Hepatocyte (in vitro differentiated cells): ENCODE measurements around the gene KXD1.

ENCODE experiments used
- EZH2 ChIP-seq: fragments of 200-600 bp; sonication (generic); IDR thresholded peaks from 2 replicates; pipeline ENCODE4 v1.6.1; 2016; ENCODE audit warnings: antibody characterized with exemption, mild to moderate bottlenecking, borderline replicate concordance
- TF ChIP-seq, protein P1 (sequence below): fragments of 200-600 bp; sonication (generic); IDR thresholded peaks from 2 replicates; pipeline ENCODE4 v1.5.1; 2016; ENCODE audit warnings: antibody characterized with exemption, mild to moderate bottlenecking; ENCODE audit not compliant: poor library complexity

DNA sequence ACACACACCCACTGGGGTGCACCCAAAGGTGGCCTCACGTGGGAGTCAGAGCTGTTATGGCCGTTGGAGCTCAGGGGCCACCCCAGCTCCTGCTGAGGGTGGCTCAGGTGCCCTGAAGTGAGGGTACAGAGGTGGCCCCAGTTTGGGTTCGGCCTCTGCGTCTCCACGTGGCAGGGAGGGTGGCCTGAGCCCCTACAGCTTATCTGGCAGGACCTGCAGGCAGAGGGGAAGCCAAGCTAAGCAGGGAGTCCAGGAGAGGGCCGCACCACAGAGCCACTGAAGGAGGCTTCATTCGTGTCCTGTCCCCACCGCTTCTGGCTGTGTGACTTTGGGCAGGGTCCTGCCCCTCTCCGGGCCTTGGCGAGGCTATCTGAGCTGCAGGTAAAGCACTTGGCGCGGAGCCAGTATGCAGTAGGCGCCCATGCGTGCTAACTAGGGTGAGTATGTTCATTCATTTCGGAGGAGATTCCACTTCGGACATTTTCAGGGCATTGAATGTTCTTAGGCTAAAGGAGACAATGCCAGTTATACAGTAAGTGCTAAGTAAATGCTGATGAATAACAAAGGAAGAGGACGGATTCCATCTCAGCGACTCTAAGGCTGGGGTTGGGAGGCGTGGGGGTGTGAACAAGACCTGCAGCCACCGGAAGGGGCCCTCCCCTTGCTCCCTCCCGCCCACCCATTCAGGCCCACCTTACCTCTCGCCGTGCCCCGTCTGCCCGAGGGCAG, 35.9 kb downstream of the KXD1 start:
- TF ChIP-seq, protein P1, sequence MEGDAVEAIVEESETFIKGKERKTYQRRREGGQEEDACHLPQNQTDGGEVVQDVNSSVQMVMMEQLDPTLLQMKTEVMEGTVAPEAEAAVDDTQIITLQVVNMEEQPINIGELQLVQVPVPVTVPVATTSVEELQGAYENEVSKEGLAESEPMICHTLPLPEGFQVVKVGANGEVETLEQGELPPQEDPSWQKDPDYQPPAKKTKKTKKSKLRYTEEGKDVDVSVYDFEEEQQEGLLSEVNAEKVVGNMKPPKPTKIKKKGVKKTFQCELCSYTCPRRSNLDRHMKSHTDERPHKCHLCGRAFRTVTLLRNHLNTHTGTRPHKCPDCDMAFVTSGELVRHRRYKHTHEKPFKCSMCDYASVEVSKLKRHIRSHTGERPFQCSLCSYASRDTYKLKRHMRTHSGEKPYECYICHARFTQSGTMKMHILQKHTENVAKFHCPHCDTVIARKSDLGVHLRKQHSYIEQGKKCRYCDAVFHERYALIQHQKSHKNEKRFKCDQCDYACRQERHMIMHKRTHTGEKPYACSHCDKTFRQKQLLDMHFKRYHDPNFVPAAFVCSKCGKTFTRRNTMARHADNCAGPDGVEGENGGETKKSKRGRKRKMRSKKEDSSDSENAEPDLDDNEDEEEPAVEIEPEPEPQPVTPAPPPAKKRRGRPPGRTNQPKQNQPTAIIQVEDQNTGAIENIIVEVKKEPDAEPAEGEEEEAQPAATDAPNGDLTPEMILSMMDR, result no peak
- no peak for TF ChIP-seq EZH2
